ACC112 (cell line): ENCODE measurements around the gene BTNL2.
A peak's percentile ranks its signal among the peaks of the same experiment; 100 is the strongest.
"Not testable (repeated sequence)": the region's sequence is repeated elsewhere in the genome, so short reads cannot be mapped to it uniquely, and the experiment has no call there.

Source experiments
- H2AFZ ChIP-seq: fragments of 200-600 bp; sonication (generic); one replicate; pipeline ENCODE4 v1.6.0; 2017; ENCODE audit warnings: antibody characterized with exemption, low read length; ENCODE audit not compliant: unreplicated experiment
- H3K27ac ChIP-seq: fragments of 200-600 bp; sonication (generic); 2 replicates; pipeline ENCODE4 v1.5.1; 2014; ENCODE audit warnings: low read depth, mild to moderate bottlenecking, antibody characterized with exemption, low read length, moderate library complexity
- H3K27me3 ChIP-seq: fragments of 200-600 bp; sonication (generic); 2 replicates; pipeline ENCODE4 v1.6.1; 2014; ENCODE audit warnings: mild to moderate bottlenecking, antibody characterized with exemption, low read length, moderate library complexity, mixed read lengths; ENCODE audit not compliant: insufficient read depth
- H3K36me3 ChIP-seq: fragments of 200-600 bp; sonication (generic); 2 replicates; pipeline ENCODE4 v1.6.1; 2016; ENCODE audit warnings: mild to moderate bottlenecking, antibody characterized with exemption, low read length, moderate library complexity, mixed read lengths; ENCODE audit not compliant: insufficient read depth
- H3K4me1 ChIP-seq: fragments of 200-600 bp; sonication (generic); one replicate; pipeline ENCODE4 v1.6.1; 2016; ENCODE audit warnings: low read length, mixed read lengths; ENCODE audit not compliant: insufficient read depth, unreplicated experiment, control insufficient read depth
- H3K4me3 ChIP-seq: fragments of 200-600 bp; sonication (generic); 2 replicates; pipeline ENCODE4 v1.5.1; 2014; ENCODE audit warnings: mild to moderate bottlenecking, low read depth, low read length
- H3K79me2 ChIP-seq: fragments of 200-600 bp; sonication (generic); one replicate; pipeline ENCODE4 v1.6.0; 2016; ENCODE audit warnings: low read length; ENCODE audit not compliant: control insufficient read depth, unreplicated experiment, insufficient read depth

The BTNL2 gene

DNA sequence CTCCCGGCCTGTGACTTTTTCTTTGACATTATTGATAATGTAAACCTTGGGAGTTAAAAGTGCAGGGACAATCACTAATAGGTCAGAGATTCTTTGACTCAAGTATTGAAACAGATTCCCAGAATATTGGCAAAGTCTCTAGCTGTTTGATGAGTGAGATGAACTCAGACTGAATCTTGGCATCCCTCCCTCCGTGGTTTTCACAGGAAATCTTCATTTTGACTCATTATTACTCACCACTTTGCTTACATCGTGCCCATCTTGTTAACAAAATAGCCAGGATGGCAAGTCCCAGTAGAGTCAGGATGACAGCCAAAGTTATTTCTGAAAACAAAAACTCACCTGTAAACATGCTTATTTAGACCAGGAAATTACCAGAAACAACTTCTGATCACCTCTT lies 37.3 kb downstream of the BTNL2 start:
- Histone ChIP-seq H3K79me2 (no peaks in the 10 kb centered on the region), H3K4me1 (peaks cover 23% of the 10 kb centered on the region), H3K36me3 (no peaks in the 10 kb centered on the region), H3K27ac (peak overlapping the region; percentile 94), H3K4me3 (peak overlapping the region; percentile 30; the same call in 1 of the 2 replicates), H2AFZ (no peak overlapping the region), H3K27me3 (no peaks in the 10 kb centered on the region)

DNA sequence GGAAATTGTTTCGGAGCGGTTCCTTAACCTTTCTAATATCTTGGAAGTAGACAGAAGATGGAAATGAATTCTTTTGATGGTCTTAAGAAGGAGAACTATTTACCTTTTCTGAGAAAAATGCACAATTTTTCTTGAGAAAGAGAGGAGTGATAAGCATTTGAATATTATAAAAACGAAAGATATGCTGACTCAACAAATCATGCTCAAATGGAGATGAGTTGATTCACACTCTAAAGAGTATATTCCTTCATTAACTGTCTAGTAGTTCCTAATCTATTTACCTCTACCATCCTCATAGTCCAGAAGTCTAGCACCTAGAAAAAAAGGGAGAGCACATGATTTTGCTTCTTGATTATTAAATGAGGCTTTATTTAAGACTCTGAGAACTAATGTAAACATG lies 39.3 kb downstream of the BTNL2 start:
- peaks cover 23% of the 10 kb centered on the region for H3K4me1 ChIP-seq
- H3K79me2 ChIP-seq: no peaks in the 10 kb centered on the region
- H3K4me3 ChIP-seq: no peak overlapping the region
- no peaks in the 10 kb centered on the region for H3K36me3 ChIP-seq
- no peak overlapping the region for H2AFZ ChIP-seq
- H3K27ac ChIP-seq: no peak overlapping the region
- no peaks in the 10 kb centered on the region for H3K27me3 ChIP-seq

DNA sequence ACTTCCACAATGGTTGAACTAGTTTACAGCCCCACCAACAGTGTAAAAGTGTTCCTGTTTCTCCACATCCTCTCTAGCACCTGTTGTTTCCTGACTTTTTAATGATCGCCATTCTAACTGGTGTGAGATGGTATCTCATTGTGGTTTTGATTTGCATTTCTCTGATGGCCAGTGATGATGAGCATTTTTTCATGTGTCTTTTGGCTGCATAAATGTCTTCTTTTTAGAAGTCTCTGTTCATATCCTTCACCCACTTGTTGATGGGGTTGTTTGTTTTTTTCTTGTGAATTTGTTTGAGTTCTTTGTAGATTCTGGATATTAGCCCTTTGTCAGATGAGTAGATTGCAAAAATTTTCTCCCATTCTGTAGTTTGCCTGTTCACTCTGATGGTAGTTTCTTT lies 47.8 kb downstream of the BTNL2 start:
- H3K79me2 ChIP-seq, H3K4me1 ChIP-seq, H3K4me3 ChIP-seq, H3K36me3 ChIP-seq, H3K27ac ChIP-seq, H3K27me3 ChIP-seq, H2AFZ ChIP-seq: not testable (repeated sequence)

DNA sequence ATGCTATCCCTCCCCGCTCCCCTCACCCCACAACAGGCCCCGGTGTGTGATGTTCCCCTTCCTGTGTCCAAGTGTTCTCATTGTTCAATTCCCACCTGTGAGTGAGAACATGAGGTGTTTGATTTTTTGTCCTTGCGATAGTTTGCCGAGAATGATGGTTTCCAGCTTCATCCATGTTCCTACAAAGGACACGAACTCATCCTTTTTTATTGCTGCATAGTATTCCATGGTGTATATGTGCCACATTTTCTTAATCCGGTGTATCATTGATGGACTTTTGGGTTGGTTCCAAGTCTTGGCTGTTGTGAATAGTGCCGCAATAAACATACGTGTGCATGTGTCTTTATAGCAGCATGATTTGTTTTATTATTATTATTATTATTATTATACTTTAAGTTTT lies 48.4 kb downstream of the BTNL2 start:
- H3K4me1 ChIP-seq, H3K27ac ChIP-seq, H3K36me3 ChIP-seq, H2AFZ ChIP-seq, H3K27me3 ChIP-seq, H3K4me3 ChIP-seq, H3K79me2 ChIP-seq: not testable (repeated sequence)

DNA sequence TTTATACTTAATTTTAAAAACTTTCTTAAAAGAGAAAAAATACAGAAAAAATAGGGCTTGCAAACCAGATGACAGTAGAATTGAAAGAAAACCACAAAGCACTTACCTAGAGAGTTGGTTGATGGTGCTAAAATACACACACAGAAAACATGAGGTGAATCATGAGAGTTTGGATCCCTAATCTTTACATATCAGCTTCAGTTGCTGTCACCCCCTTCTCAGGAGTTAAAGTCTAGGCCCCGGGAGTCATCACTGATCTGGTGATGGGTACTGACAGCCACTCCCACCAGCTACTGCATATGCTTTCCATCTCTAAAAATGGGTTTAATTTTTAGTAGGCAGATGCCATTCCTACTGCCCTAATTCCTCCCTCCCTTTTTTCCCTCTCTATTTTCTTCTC lies 52.0 kb downstream of the BTNL2 start:
- Histone ChIP-seq H3K36me3 (no peaks in the 10 kb centered on the region), H3K27ac (no peak overlapping the region), H3K27me3 (no peaks in the 10 kb centered on the region), H3K4me3 (no peak overlapping the region), H2AFZ (no peak overlapping the region), H3K4me1 (no peaks in the 10 kb centered on the region), H3K79me2 (no peaks in the 10 kb centered on the region)

DNA sequence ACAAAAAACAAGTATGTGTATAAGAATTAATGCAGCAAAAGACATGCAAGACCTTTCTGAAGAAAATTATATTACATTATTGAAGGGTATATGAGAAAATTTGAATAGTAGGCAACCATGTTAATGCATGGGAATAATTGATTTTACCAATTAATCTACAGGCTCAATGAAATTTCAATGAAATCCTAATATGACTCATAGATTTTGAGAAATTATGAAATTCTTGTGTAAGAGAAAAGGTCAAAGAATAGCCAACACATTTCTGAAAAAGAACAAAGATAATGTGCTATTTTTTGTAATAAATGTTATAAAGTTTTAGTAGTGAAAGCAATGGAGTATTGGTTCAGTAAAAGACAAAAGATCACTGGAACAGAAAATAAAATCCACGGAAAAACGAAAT lies 53.6 kb downstream of the BTNL2 start:
- no peak overlapping the region for H3K27ac ChIP-seq
- H3K27me3 ChIP-seq: no peaks in the 10 kb centered on the region
- H3K4me1 ChIP-seq: peaks cover 3% of the 10 kb centered on the region
- no peak overlapping the region for H3K4me3 ChIP-seq
- H3K79me2 ChIP-seq: no peaks in the 10 kb centered on the region
- no peak overlapping the region for H2AFZ ChIP-seq
- no peaks in the 10 kb centered on the region for H3K36me3 ChIP-seq
